K562 (cell line): Measurements from ENCODE around the gene CRYBG1. TPM values are rescaled to one million over a fixed set of nuclear protein-coding genes. Genes with fewer than 3 reads are reported as not detected.

Experiments
- ATAC-seq: fragments of 200-7000 bp; cut with Tn5 transposase; 3 replicates; pipeline ENCODE4 v1.9.1; 2020; ENCODE audit warnings: moderate library complexity
- BruUV-seq: library from RNA; stranded (reverse); fragments of 400-500 nt; replicated peaks from 2 replicates; lab custom pipeline; 2021; lab: Mats Ljungman, UMichigan
- CTCF ChIA-PET: fragments of 300-600 bp; formaldehyde crosslinking; extraction: SDS; loops from one replicate; lab custom pipeline; 2021; ENCODE audit warnings: low intra/inter-chr PET ratio; lab: Yijun Ruan, JAX
- POLR2A ChIA-PET: fragments of 300-600, 350-650 bp; sonication (Branson Sonifier 250); formaldehyde crosslinking; extraction: SDS; loops from one replicate; lab custom pipeline; 2021; ENCODE audit warnings: antibody characterized with exemption, inconsistent platforms; lab: Yijun Ruan, JAX
- DNase-seq, 4 experiments: peaks; one replicate each; pipeline versions ENCODE4 v3.0.0 to v3.0.0-alpha.2; 2011 to 2018; ENCODE audit warnings: low spot score in 3 of 4, mixed read lengths in 3 of 4; ENCODE audit errors: extremely low read depth in 1 of 4
- FAIRE-seq: peaks from 2 replicates; lab custom pipeline; 2011; peaks lifted over from hg19 to GRCh38; lab: Jason Lieb, UNC
- H2AFZ ChIP-seq: 2 replicates; pipeline ENCODE4 v1.6.0; 2011; ENCODE audit warnings: low read depth, low read length, control low read depth, inconsistent platforms
- H3K27ac ChIP-seq: fragments of 200-600 bp; 3 replicates; pipeline ENCODE4 v1.8.0; 2011; ENCODE audit warnings: low read depth, mild to moderate bottlenecking, control low read depth, inconsistent platforms, low read length, moderate library complexity, mixed read lengths; ENCODE audit errors: extremely low read depth
- H3K27me3 ChIP-seq, 2 experiments: fragments of 300-600 bp in 1 of 2; 2 replicates in 1 of 2; 3 replicates in 1 of 2; pipeline versions ENCODE4 v1.6.0 to v1.8.0; 2011; ENCODE audit warnings: inconsistent platforms in 2 of 2, low read length in 2 of 2, mild to moderate bottlenecking in 1 of 2, mixed read lengths in 1 of 2, moderate library complexity in 1 of 2; ENCODE audit not compliant: control insufficient read depth in 2 of 2, insufficient read depth in 2 of 2
- H3K36me3 ChIP-seq: fragments of 300-600 bp; 3 replicates; pipeline ENCODE4 v1.8.0; 2011; ENCODE audit warnings: mild to moderate bottlenecking, low read length, inconsistent platforms; ENCODE audit not compliant: control insufficient read depth, insufficient read depth
- H3K4me1 ChIP-seq, 2 experiments: fragments of 200-600 bp in 1 of 2; replicated peaks in 1 of 2; 2 replicates in 1 of 2; 3 replicates in 1 of 2; pipeline versions ENCODE4 v1.5.1 to v1.8.0; 2011; ENCODE audit warnings: inconsistent platforms in 2 of 2, low read length in 2 of 2, mild to moderate bottlenecking in 1 of 2, mixed read lengths in 1 of 2, moderate library complexity in 1 of 2; ENCODE audit not compliant: control insufficient read depth in 2 of 2, insufficient read depth in 2 of 2
- H3K4me2 ChIP-seq: 2 replicates; pipeline ENCODE4 v1.6.1; 2011; ENCODE audit warnings: low read length, control low read depth, inconsistent platforms, mixed read lengths; ENCODE audit not compliant: insufficient read depth
- H3K4me3 ChIP-seq: fragments of 200-600 bp; sonication (generic), shearing (Covaris generic); 2 replicates; pipeline ENCODE4 v1.5.1; 2016; ENCODE audit warnings: control low read depth, inconsistent platforms
- H3K79me2 ChIP-seq: fragments of 200-600 bp; 3 replicates; pipeline ENCODE4 v1.8.0; 2011; ENCODE audit warnings: low read length, inconsistent platforms; ENCODE audit not compliant: control insufficient read depth, insufficient read depth
- H3K9ac ChIP-seq, 2 experiments: 2 replicates each; pipeline versions ENCODE4 v1.6.0 to v1.6.1; 2011; ENCODE audit warnings: low read depth in 2 of 2, low read length in 2 of 2, control low read depth in 1 of 2, inconsistent platforms in 1 of 2, mild to moderate bottlenecking in 1 of 2, mixed read lengths in 1 of 2; ENCODE audit not compliant: insufficient read depth in 1 of 2
- H3K9me1 ChIP-seq: one replicate; pipeline ENCODE4 v1.6.0; 2011; ENCODE audit warnings: inconsistent platforms, mild to moderate bottlenecking, low read length, moderate library complexity; ENCODE audit not compliant: control insufficient read depth, insufficient read depth
- H3K9me3 ChIP-seq: replicated peaks from 2 replicates; pipeline ENCODE4 v1.5.1; 2011; ENCODE audit warnings: low read depth, low read length, inconsistent platforms; ENCODE audit not compliant: control insufficient read depth, insufficient read depth
- H4K20me1 ChIP-seq: replicated peaks from 2 replicates; pipeline ENCODE4 v1.6.1; 2011; ENCODE audit warnings: low read length, inconsistent platforms, mixed read lengths; ENCODE audit not compliant: control insufficient read depth, insufficient read depth
- C11orf30 ChIP-seq: fragments of 450-650 bp; IDR thresholded peaks from 2 replicates; pipeline ENCODE4 v1.6.1; 2016; ENCODE audit warnings: low read depth, mild to moderate bottlenecking
- CCNT2 ChIP-seq: IDR thresholded peaks from 2 replicates; pipeline ENCODE4 v1.6.1; 2011; ENCODE audit warnings: borderline replicate concordance, low read depth, mild to moderate bottlenecking, moderate library complexity, mixed read lengths, low read length; ENCODE audit not compliant: insufficient read length; ENCODE audit errors: extremely low read depth
- CHD4 ChIP-seq: fragments of 200-600 bp; sonication (generic); IDR thresholded peaks from 3 replicates; pipeline ENCODE4 v1.6.1; 2012; ENCODE audit warnings: low read depth, mild to moderate bottlenecking, mixed read lengths, low read length, inconsistent platforms; ENCODE audit not compliant: insufficient read depth, insufficient replicate concordance, poor library complexity, severe bottlenecking
- MTA3 ChIP-seq: fragments of 450-650 bp; formaldehyde crosslinking; IDR thresholded peaks from 2 replicates; pipeline ENCODE4 v1.6.1; 2017; ENCODE audit warnings: mild to moderate bottlenecking, borderline replicate concordance
- RCOR1 ChIP-seq, 2 experiments: IDR thresholded peaks; 2 replicates each; pipeline ENCODE4 v1.6.1; 2012; ENCODE audit warnings: low read depth in 2 of 2, low read length in 2 of 2, borderline replicate concordance in 1 of 2, improper control_type of control experiment in 1 of 2
- SMARCA5 ChIP-seq: fragments of 450-650 bp; IDR thresholded peaks from 2 replicates; pipeline ENCODE4 v1.6.1; 2016
- ZC3H4 ChIP-seq: sonication (generic); formaldehyde crosslinking; IDR thresholded peaks from 2 replicates; pipeline ENCODE4 v1.9.0; 2021; ENCODE audit warnings: missing genetic modification reagents, borderline replicate concordance
- ZNF165 ChIP-seq: fragments of 250-450 bp; sonication (Bioruptor Pico); IDR thresholded peaks from 2 replicates; pipeline ENCODE4 v1.4.0; 2020; ENCODE audit warnings: borderline replicate concordance
- ZNF79 ChIP-seq: fragments of 250-450 bp; sonication (Bioruptor Pico); IDR thresholded peaks from 2 replicates; pipeline ENCODE4 v1.4.0; 2020; ENCODE audit warnings: low read depth, mild to moderate bottlenecking, moderate library complexity
- ZNF830 ChIP-seq: fragments of 250-450 bp; sonication (Bioruptor Pico); IDR thresholded peaks from 2 replicates; pipeline ENCODE4 v1.5.0; 2021; ENCODE audit warnings: mild to moderate bottlenecking
- WGBS: fragments of 100-300 bp; shearing (Covaris generic); methylation state at CpG from one replicate; pipeline ENCODE4 v1.1.6; 2016; ENCODE audit warnings: low coverage, mixed read lengths; ENCODE audit not compliant: insufficient coverage; ENCODE audit errors: missing lambda C conversion rate; 5-methylcytosine and 5-hydroxymethylcytosine counted together
- in situ Hi-C: fragments of 300-500 bp; cut with MboI; formaldehyde crosslinking; loops from 4 replicates; pipeline ENCODE4 v1.15.0; 2018; ENCODE audit warnings: inconsistent platforms, mixed read lengths
- intact Hi-C: fragments of 100-400 bp; cut with micrococcal nuclease; formaldehyde crosslinking; loops from 2 replicates; pipeline ENCODE4 v1.14.2; 2022
- polyA plus RNA-seq, 8 experiments: library from polyadenylated mRNA; depleted of rRNA in 4 of 8; stranded (reverse) in 5 of 8; unstranded in 3 of 8; fragments of >200 nt; fragmentation: Nextera tagmentation in 2 of 8; fragmentation: Illumina TruSeq in 1 of 8; extraction: Ambion mirVana in 2 of 8; extraction: Trizol in 1 of 8; gene quantifications; 2 replicates each; pipeline versions ENCODE4 v1.2.1 to v1.2.3, GENCODE V29; 2011 to 2014; ENCODE audit warnings: inconsistent platforms in 1 of 8, missing spikeins in 1 of 8
- total RNA-seq, 7 experiments: library from RNA; depleted of rRNA in 6 of 7; stranded (reverse); fragments of >200 nt in 6 of 7; fragmentation: Illumina TruSeq in 2 of 7; extraction: Trizol in 2 of 7; gene quantifications; 2 replicates each; pipeline versions ENCODE4 v1.2.1 to v1.2.3, GENCODE V29; 2011 to 2021; ENCODE audit warnings: low replicate concordance in 1 of 7
- TF ChIP-seq, protein P1 (sequence below): fragments of 250-450 bp; sonication (Bioruptor Pico); IDR thresholded peaks from 2 replicates; pipeline ENCODE4 v1.5.0; 2021
- TF ChIP-seq, protein P2 (sequence below): fragments of 450-650 bp; formaldehyde crosslinking; conservative IDR thresholded peaks from 2 replicates; pipeline ENCODE4 v1.4.0; 2022; ENCODE audit warnings: mild to moderate bottlenecking, missing genetic modification characterization
- TF ChIP-seq, protein P3 (sequence below): sonication (generic); formaldehyde crosslinking; IDR thresholded peaks from 2 replicates; pipeline ENCODE4 v1.8.0; 2022; ENCODE audit warnings: mild to moderate bottlenecking, missing genetic modification reagents

Gene CRYBG1
- total and polyA plus RNA-seq, 9 of the 15 experiments (the other 6 are each of a cell fraction or from before 2014, with no cell fraction given) = 0.07 to 0.47 (median 0.11) TPM

GRCh38 chr6:106529438-106529837, 168.9 kb downstream of the CRYBG1 start:
- Histone ChIP-seq H3K27ac (no peak overlapping the region), H3K4me2 (no peak overlapping the region), H2AFZ (no peak overlapping the region), H3K9ac (no peak overlapping the region), H3K4me3 (no peak overlapping the region), H3K4me1 (no peaks in the 10 kb centered on the region), H3K36me3 (no peaks in the 10 kb centered on the region), H3K79me2 (no peaks in the 10 kb centered on the region), H4K20me1 (no peaks in the 10 kb centered on the region), H3K27me3 (peaks cover 2 to 9% of the 10 kb centered on the region in 2 experiments; a peak in 3 of 5 replicates), H3K9me3 (no peaks in the 10 kb centered on the region)
- CTCF ChIA-PET = no interaction called here
- no TSS peak for BruUV-seq
- no peak for FAIRE-seq
- 0% methylated on average over 3 of the region's 3 CpGs for WGBS
- intact Hi-C loops = no loop called here
- no peak for ATAC-seq
- POLR2A ChIA-PET = no interaction called here
- TF ChIP-seq SMARCA5 (no peak), ZNF830 (CRISPR knock-in tag) (no peak), ZNF79 (no peak), MTA3 (no peak), ZNF165 (CRISPR knock-in tag) (no peak), C11orf30 (no peak), RCOR1 (IDR thresholded peaks at IDR 0.05; ENCODE audit: borderline replicate concordance in 1 of 2, low read depth in 2 of 2, low read length in 2 of 2) (no peak), CCNT2 (no peak), CHD4 (no peak), ZC3H4 (CRISPR knock-in tag) (no peak)
- TF ChIP-seq, protein P1, sequence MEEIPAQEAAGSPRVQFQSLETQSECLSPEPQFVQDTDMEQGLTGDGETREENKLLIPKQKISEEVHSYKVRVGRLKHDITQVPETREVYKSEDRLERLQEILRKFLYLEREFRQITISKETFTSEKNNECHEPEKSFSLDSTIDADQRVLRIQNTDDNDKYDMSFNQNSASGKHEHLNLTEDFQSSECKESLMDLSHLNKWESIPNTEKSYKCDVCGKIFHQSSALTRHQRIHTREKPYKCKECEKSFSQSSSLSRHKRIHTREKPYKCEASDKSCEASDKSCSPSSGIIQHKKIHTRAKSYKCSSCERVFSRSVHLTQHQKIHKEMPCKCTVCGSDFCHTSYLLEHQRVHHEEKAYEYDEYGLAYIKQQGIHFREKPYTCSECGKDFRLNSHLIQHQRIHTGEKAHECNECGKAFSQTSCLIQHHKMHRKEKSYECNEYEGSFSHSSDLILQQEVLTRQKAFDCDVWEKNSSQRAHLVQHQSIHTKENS (CRISPR knock-in tag) = no peak
- TF ChIP-seq, protein P2, sequence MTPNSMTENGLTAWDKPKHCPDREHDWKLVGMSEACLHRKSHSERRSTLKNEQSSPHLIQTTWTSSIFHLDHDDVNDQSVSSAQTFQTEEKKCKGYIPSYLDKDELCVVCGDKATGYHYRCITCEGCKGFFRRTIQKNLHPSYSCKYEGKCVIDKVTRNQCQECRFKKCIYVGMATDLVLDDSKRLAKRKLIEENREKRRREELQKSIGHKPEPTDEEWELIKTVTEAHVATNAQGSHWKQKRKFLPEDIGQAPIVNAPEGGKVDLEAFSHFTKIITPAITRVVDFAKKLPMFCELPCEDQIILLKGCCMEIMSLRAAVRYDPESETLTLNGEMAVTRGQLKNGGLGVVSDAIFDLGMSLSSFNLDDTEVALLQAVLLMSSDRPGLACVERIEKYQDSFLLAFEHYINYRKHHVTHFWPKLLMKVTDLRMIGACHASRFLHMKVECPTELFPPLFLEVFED = no peak
- TF ChIP-seq, protein P3, sequence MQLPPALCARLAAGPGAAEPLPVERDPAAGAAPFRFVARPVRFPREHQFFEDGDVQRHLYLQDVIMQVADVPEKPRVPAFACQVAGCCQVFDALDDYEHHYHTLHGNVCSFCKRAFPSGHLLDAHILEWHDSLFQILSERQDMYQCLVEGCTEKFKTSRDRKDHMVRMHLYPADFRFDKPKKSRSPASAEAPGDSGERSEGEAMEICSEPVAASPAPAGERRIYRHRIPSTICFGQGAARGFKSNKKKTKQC (CRISPR knock-in tag) = no peak
- TF ChIP-seq, all 486 proteins: peak for 0
- in situ Hi-C loops = no loop called here
- DNase-seq = no peak
- H3K9me1 ChIP-seq = no peaks in the 10 kb centered on the region
